Amniotic epithelial cell (primary cell): ENCODE data around the gene TLE3.

ENCODE experiments used
- DNase-seq: peaks from one replicate; pipeline ENCODE4 v3.0.0-alpha.2; 2010; ENCODE audit warnings: low read depth

Gene TLE3

GRCh38 chr15:70048198-70048565, 49.5 kb downstream of the TLE3 start:
- DNase-seq: no peak

GRCh38 chr15:70047386-70048197, 50.1 kb downstream of the TLE3 start:
- DNase-seq: peak; percentile 43

GRCh38 chr15:70046679-70047369, 50.9 kb downstream of the TLE3 start:
- peak; percentile 47 for DNase-seq

GRCh38 chr15:70045045-70045444, 52.7 kb downstream of the TLE3 start:
- peak; percentile 82 for DNase-seq

- DNase-seq: no peak
Observed at GRCh38 chr15:70044168-70044567, 53.5 kb downstream of the TLE3 start.

- DNase-seq: no peak
Observed at GRCh38 chr15:70043590-70043989, 54.1 kb downstream of the TLE3 start.

- no peak for DNase-seq
Observed at GRCh38 chr15:70042553-70043214, 55.0 kb downstream of the TLE3 start.

- DNase-seq: peak; percentile 19
Observed at GRCh38 chr15:70039917-70040316, 57.8 kb downstream of the TLE3 start.

- peak; percentile 48 for DNase-seq
Observed at GRCh38 chr15:70038730-70039392, 58.9 kb downstream of the TLE3 start.

- no peak for DNase-seq
Observed at GRCh38 chr15:70037292-70037640, 60.5 kb downstream of the TLE3 start.

GRCh38 chr15:70036585-70037291, 61.0 kb downstream of the TLE3 start:
- DNase-seq: no peak

GRCh38 chr15:70035719-70036077, 62.0 kb downstream of the TLE3 start:
- DNase-seq: no peak

GRCh38 chr15:70035051-70035718, 62.5 kb downstream of the TLE3 start:
- DNase-seq: no peak

GRCh38 chr15:70034596-70034995, 63.1 kb downstream of the TLE3 start:
- DNase-seq: no peak

GRCh38 chr15:70034141-70034540, 63.6 kb downstream of the TLE3 start:
- no peak for DNase-seq

GRCh38 chr15:70033529-70034140, 64.1 kb downstream of the TLE3 start:
- peak; percentile 70 for DNase-seq

- no peak for DNase-seq
Observed at GRCh38 chr15:70033109-70033508, 64.6 kb downstream of the TLE3 start.

GRCh38 chr15:70032509-70032908, 65.2 kb downstream of the TLE3 start:
- DNase-seq: no peak

- no peak for DNase-seq
Observed at GRCh38 chr15:70031713-70032112, 66.0 kb downstream of the TLE3 start.

GRCh38 chr15:70031261-70031660, 66.5 kb downstream of the TLE3 start:
- peak; percentile 25 for DNase-seq

- DNase-seq: no peak
Observed at GRCh38 chr15:70030851-70031250, 66.9 kb downstream of the TLE3 start.
